A673 (cell line): ENCODE results near the gene TMEM14A. TPM values are rescaled to one million over a fixed set of nuclear protein-coding genes. Genes with fewer than 3 reads are reported as not detected.

ENCODE experiments used
- BruUV-seq: library from RNA; stranded (reverse); fragments of 400-500 nt; replicated peaks from 2 replicates; lab custom pipeline; 2021; lab: Mats Ljungman, UMichigan
- CTCF ChIA-PET: fragments of 300-600 bp; sonication (Branson Sonifier 250); formaldehyde crosslinking; loops from one replicate; lab custom pipeline; 2022; ENCODE audit warnings: antibody characterized with exemption; lab: Charles Lee
- POLR2A ChIA-PET: fragments of 300-600 bp; sonication (Branson Sonifier 250); formaldehyde crosslinking; loops from one replicate; lab custom pipeline; 2022; ENCODE audit warnings: antibody characterized with exemption; ENCODE audit not compliant: low non-redundant PET; lab: Charles Lee
- DNase-seq: peaks from one replicate; pipeline ENCODE4 v3.0.0-alpha.2; 2015; ENCODE audit warnings: low spot score
- H3K27ac ChIP-seq: fragments of 200-600 bp; sonication (generic); 2 replicates; pipeline ENCODE4 v1.5.1; 2016; ENCODE audit warnings: mixed run types, low read depth, mild to moderate bottlenecking, mixed read lengths, antibody characterized with exemption, low read length; ENCODE audit not compliant: poor library complexity, severe bottlenecking
- H3K27me3 ChIP-seq: fragments of 200-600 bp; sonication (generic); replicated peaks from 2 replicates; pipeline ENCODE4 v1.6.1; 2017; ENCODE audit warnings: mixed run types, low read depth, mild to moderate bottlenecking, mixed read lengths, antibody characterized with exemption, low read length; ENCODE audit not compliant: insufficient read depth, poor library complexity
- H3K36me3 ChIP-seq: fragments of 200-600 bp; sonication (generic); 2 replicates; pipeline ENCODE4 v1.6.1; 2016; ENCODE audit warnings: mixed run types, mild to moderate bottlenecking, mixed read lengths, antibody characterized with exemption, low read length; ENCODE audit not compliant: insufficient read depth, poor library complexity, severe bottlenecking
- H3K4me1 ChIP-seq: fragments of 200-600 bp; sonication (generic); 2 replicates; pipeline ENCODE4 v1.6.1; 2017; ENCODE audit warnings: mixed run types, mild to moderate bottlenecking, mixed read lengths, antibody characterized with exemption, low read length; ENCODE audit not compliant: insufficient read depth, poor library complexity, severe bottlenecking
- H3K4me3 ChIP-seq: fragments of 200-600 bp; sonication (generic); 2 replicates; pipeline ENCODE4 v1.5.1; 2016; ENCODE audit warnings: low read depth, mixed run types, mild to moderate bottlenecking, mixed read lengths, low read length; ENCODE audit not compliant: poor library complexity, severe bottlenecking
- H3K9me3 ChIP-seq: fragments of 200-600 bp; sonication (generic); 2 replicates; pipeline ENCODE4 v1.6.1; 2016; ENCODE audit warnings: mixed run types, low read depth, mild to moderate bottlenecking, mixed read lengths, antibody characterized with exemption, low read length; ENCODE audit not compliant: poor library complexity, severe bottlenecking
- CTCF ChIP-seq: fragments of 300-800, 200-600 bp; sonication (generic); conservative IDR thresholded peaks from 2 replicates; pipeline ENCODE4 v1.5.1; 2017; ENCODE audit warnings: low read depth, mild to moderate bottlenecking, antibody characterized with exemption, low read length, moderate library complexity, mixed read lengths
- EZH2 ChIP-seq: fragments of 200-600 bp; sonication (generic); IDR thresholded peaks from 2 replicates; pipeline ENCODE4 v1.6.1; 2017; ENCODE audit warnings: borderline replicate concordance, low read depth, mild to moderate bottlenecking, mixed read lengths, antibody characterized with exemption, low read length; ENCODE audit not compliant: poor library complexity, severe bottlenecking
- intact Hi-C: fragments of 100-400 bp; cut with micrococcal nuclease; formaldehyde crosslinking; loops from one replicate; pipeline ENCODE4 v1.10.0; 2022; ENCODE audit not compliant: unreplicated experiment
- total RNA-seq: library from RNA; stranded (reverse); gene quantifications from 2 replicates; pipeline ENCODE4 v1.2.3, GENCODE V29; 2021

Gene TMEM14A
- total RNA-seq, 1 experiment from 2014 or later, result 8.4 TPM

- CTCF ChIA-PET, result no interaction called here
- intact Hi-C loops, result no loop called here
- no TSS peak for BruUV-seq
- H3K27ac ChIP-seq, result no peak overlapping the region
- H3K4me1 ChIP-seq, result no peaks in the 10 kb centered on the region
- no peaks in the 10 kb centered on the region for H3K36me3 ChIP-seq
- H3K27me3 ChIP-seq, result no peaks in the 10 kb centered on the region
- no peak for DNase-seq
- H3K4me3 ChIP-seq, result no peak overlapping the region
- H3K9me3 ChIP-seq, result no peaks in the 10 kb centered on the region
- no peak for TF ChIP-seq EZH2
- no peak for TF ChIP-seq CTCF
- POLR2A ChIA-PET, result no interaction called here
Measured at GRCh38 chr6:52681416-52681815, 10.5 kb downstream of the TMEM14A start.

GRCh38 chr6:52686878-52687699 lies 16.2 kb downstream of the TMEM14A start:
- no peaks in the 10 kb centered on the region for H3K36me3 ChIP-seq
- intact Hi-C loops, result no loop called here
- H3K27ac ChIP-seq, result no peak overlapping the region
- H3K9me3 ChIP-seq, result no peaks in the 10 kb centered on the region
- H3K27me3 ChIP-seq, result no peaks in the 10 kb centered on the region
- H3K4me3 ChIP-seq, result no peak overlapping the region
- no peak for TF ChIP-seq CTCF
- no peak for TF ChIP-seq EZH2
- H3K4me1 ChIP-seq, result no peaks in the 10 kb centered on the region
- CTCF ChIA-PET, result no interaction called here
- POLR2A ChIA-PET, result no interaction called here
- DNase-seq, result no peak
- BruUV-seq, result no TSS peak

GRCh38 chr6:52689857-52690256 lies 18.9 kb downstream of the TMEM14A start:
- ChIA-PET CTCF (no interaction called here), POLR2A (no interaction called here)
- DNase-seq, result no peak
- no peak for TF ChIP-seq EZH2
- no peak for TF ChIP-seq CTCF
- H3K4me3 ChIP-seq, result no peak overlapping the region
- H3K27ac ChIP-seq, result no peak overlapping the region
- intact Hi-C loops, result no loop called here
- no peaks in the 10 kb centered on the region for H3K9me3 ChIP-seq
- BruUV-seq, result no TSS peak
- H3K27me3 ChIP-seq, result no peaks in the 10 kb centered on the region
- H3K36me3 ChIP-seq, result no peaks in the 10 kb centered on the region
- H3K4me1 ChIP-seq, result no peaks in the 10 kb centered on the region
